Activated CD8-positive, alpha-beta memory T cell treated with anti-CD3 and anti-CD28 coated beads, Interleukin-2, amount 10 ng/mL, durations not matched to agents 7 days and 5 days (primary cell): ENCODE data around the gene RNF34. TPM values are rescaled to one million over a fixed set of nuclear protein-coding genes. Genes with fewer than 3 reads are reported as not detected.

Source experiments
- ATAC-seq: fragments of 150-1000 bp; cut with Tn5 transposase; one replicate; pipeline ENCODE4 v1.10.0; 2021; ENCODE audit warnings: moderate library complexity
- CTCF ChIA-PET: fragments of 350-600 bp; sonication (Branson Sonifier 250); formaldehyde crosslinking; loops from one replicate; lab custom pipeline; 2021; ENCODE audit warnings: antibody characterized with exemption; lab: Charles Lee
- DNase-seq: peaks from one replicate; pipeline ENCODE4 v3.0.0-alpha.2; 2020
- H3K27ac Mint-ChIP-seq: one replicate; pipeline ENCODE4 v1.8.0; 2021; ENCODE audit warnings: mild to moderate bottlenecking, mixed read lengths
- H3K27me3 Mint-ChIP-seq: one replicate; pipeline ENCODE4 v1.8.0; 2021; ENCODE audit warnings: mixed read lengths
- H3K36me3 Mint-ChIP-seq: one replicate; pipeline ENCODE4 v1.8.0; 2021; ENCODE audit warnings: mild to moderate bottlenecking, mixed read lengths
- H3K4me1 Mint-ChIP-seq: one replicate; pipeline ENCODE4 v1.8.0; 2021; ENCODE audit warnings: mixed read lengths
- H3K4me3 Mint-ChIP-seq: one replicate; pipeline ENCODE4 v1.8.0; 2021; ENCODE audit warnings: mild to moderate bottlenecking, moderate library complexity, mixed read lengths
- H3K9me3 Mint-ChIP-seq: one replicate; pipeline ENCODE4 v1.8.0; 2022; ENCODE audit warnings: low read depth, mixed read lengths
- total RNA-seq, 2 experiments: library from RNA; stranded (reverse); gene quantifications; one replicate each; pipeline ENCODE4 v1.2.3, GENCODE V29; 2021

Gene RNF34
- total RNA-seq, 2 experiments from 2014 or later, result 96.1 to 102 TPM

DNA sequence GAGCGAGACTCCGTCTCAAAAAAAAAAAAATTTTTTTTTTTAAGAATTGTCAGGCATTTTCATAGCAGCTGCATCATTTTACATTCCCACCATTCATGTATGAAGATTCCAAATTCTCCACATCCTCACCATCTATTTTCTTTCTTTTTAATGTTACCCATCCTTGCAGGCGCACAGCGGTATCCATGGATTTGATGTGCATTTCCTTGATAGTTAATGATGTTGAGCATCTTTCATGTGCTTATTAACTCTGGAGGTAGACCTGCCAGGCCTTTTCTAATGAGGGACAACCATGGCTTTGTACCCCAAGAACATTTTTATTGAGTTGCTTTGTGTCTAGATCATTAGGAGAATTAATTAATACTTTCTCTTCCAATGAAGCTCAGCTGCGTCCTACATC lies 1.6 kb upstream of the RNF34 start:
- Mint-ChIP-seq H3K4me1 (peaks cover 32% of the 10 kb centered on the region), H3K27ac (no peak overlapping the region), H3K27me3 (no peaks in the 10 kb centered on the region), H3K36me3 (peaks cover 14% of the 10 kb centered on the region), H3K4me3 (peak overlapping the region; percentile 89), H3K9me3 (no peaks in the 10 kb centered on the region)
- CTCF ChIA-PET, result no interaction called here
- DNase-seq (no peak), ATAC-seq (no peak)

DNA sequence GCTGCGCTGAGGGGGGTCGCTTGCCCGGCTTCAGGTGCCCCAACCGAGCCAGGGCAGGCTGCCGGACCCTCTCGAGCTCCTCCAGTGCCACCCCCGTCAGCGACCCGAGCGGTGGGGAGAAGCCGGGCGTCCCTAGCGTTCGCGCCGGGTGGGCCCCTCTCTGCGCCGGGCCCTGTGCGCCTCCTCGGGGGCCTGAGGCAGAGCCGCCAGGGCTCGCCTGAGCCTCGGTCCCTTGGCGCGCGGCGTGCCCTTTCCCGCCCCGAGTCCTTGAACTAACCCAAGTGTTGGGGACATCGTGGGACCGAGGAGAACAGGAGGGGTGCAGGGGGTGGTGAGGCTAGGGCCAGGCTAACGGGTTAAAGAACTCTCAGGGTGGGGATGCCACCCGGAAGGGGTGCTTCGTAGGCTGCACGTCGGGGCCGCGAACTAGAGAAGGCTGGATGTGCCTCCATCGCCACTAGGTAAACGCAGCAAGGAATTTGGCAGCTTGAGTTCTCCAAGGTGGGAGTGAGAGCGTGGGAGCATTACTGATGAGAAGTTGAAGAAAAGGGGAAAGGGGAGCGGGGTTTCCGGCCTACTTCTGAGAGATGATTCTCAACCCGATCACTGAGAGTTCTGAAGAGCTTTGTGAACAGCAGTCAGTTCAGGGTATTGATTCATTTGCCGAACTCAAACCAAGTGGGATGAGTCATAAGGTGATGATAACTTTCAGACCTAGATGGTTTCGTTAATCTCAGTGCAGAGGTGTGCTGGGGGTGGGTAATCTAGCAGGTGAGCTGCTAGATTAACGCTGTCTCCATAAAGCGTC lies 618 bp downstream of the RNF34 start:
- Mint-ChIP-seq H3K9me3 (no peaks in the 10 kb centered on the region), H3K4me3 (peak overlapping the region; percentile 89), H3K27ac (peak overlapping the region; percentile 95), H3K4me1 (peaks cover 42% of the 10 kb centered on the region), H3K27me3 (no peaks in the 10 kb centered on the region), H3K36me3 (peaks cover 29% of the 10 kb centered on the region)
- DNase-seq, result peak; percentile 75
- CTCF ChIA-PET, result interaction anchor here (0.6 to 4.1 kb wide), 10 partner anchors 9 to 394 kb away, joined by 3 to 25 read pairs (median 4); partner anchors contain the start of gene ANAPC5
- ATAC-seq, result peak; percentile 50

GRCh38 chr12:121403721-121404120 lies 3.8 kb downstream of the RNF34 start:
- Mint-ChIP-seq H3K27me3 (no peaks in the 10 kb centered on the region), H3K27ac (no peak overlapping the region), H3K36me3 (peaks cover 50% of the 10 kb centered on the region), H3K4me1 (peaks cover 54% of the 10 kb centered on the region), H3K9me3 (no peaks in the 10 kb centered on the region), H3K4me3 (no peak overlapping the region)
- DNase-seq (no peak), ATAC-seq (no peak)
- CTCF ChIA-PET, result interaction anchor here (1.1 to 1.3 kb wide), 2 partner anchors 40 to 70 kb away, joined by 3 to 5 read pairs; no protein-coding TSS in a partner anchor

GRCh38 chr12:121404734-121405133 lies 4.8 kb downstream of the RNF34 start:
- ATAC-seq, result no peak
- no peaks in the 10 kb centered on the region for H3K27me3 Mint-ChIP-seq
- no peak for DNase-seq
- no peaks in the 10 kb centered on the region for H3K9me3 Mint-ChIP-seq
- peaks cover 55% of the 10 kb centered on the region for H3K36me3 Mint-ChIP-seq
- H3K4me3 Mint-ChIP-seq, result no peak overlapping the region
- no peak overlapping the region for H3K27ac Mint-ChIP-seq
- CTCF ChIA-PET, result interaction anchor here (1.1 to 1.5 kb wide), 3 partner anchors 13 to 71 kb away, joined by 3 to 4 read pairs (median 3); no protein-coding TSS in a partner anchor
- H3K4me1 Mint-ChIP-seq, result peaks cover 52% of the 10 kb centered on the region

DNA sequence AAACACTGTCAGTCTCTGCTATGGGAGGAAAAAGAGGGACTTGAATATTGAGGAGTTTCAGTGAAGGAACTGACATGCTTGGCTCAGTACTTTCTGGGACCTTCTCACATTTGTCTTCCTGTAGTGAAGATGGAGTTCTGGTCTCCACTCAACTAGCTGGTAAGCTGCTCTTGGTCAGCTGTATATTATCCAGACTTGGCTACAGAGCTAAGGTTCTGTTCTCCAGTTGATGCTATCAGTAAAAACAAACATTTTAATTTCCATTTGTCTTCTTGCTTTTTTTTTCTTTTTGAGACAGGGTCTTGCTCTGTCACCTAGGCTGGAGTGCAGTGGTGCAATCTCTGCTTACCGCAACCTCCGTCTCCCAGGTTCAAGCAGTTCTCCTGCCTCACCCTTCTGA lies 5.3 kb downstream of the RNF34 start:
- no peaks in the 10 kb centered on the region for H3K27me3 Mint-ChIP-seq
- H3K36me3 Mint-ChIP-seq, result peaks cover 57% of the 10 kb centered on the region
- CTCF ChIA-PET, result interaction anchor here (1.0 to 1.5 kb wide), 4 partner anchors 14 to 70 kb away, joined by 3 to 4 read pairs (median 3); no protein-coding TSS in a partner anchor
- H3K4me1 Mint-ChIP-seq, result peaks cover 52% of the 10 kb centered on the region
- no peak overlapping the region for H3K27ac Mint-ChIP-seq
- ATAC-seq (no peak), DNase-seq (no peak)
- no peak overlapping the region for H3K4me3 Mint-ChIP-seq
- H3K9me3 Mint-ChIP-seq, result no peaks in the 10 kb centered on the region

GRCh38 chr12:121413917-121414316 lies 14.0 kb downstream of the RNF34 start:
- Mint-ChIP-seq H3K9me3 (no peaks in the 10 kb centered on the region), H3K36me3 (peaks cover 37% of the 10 kb centered on the region), H3K4me1 (peaks cover 13% of the 10 kb centered on the region), H3K4me3 (no peak overlapping the region), H3K27ac (no peak overlapping the region), H3K27me3 (no peaks in the 10 kb centered on the region)
- ATAC-seq, result no peak
- no peak for DNase-seq
- CTCF ChIA-PET, result interaction anchor here (0.7 to 1.6 kb wide), 4 partner anchors 11 to 29 kb away, joined by 3 to 5 read pairs (median 4); partner anchors contain the start of gene RNF34

DNA sequence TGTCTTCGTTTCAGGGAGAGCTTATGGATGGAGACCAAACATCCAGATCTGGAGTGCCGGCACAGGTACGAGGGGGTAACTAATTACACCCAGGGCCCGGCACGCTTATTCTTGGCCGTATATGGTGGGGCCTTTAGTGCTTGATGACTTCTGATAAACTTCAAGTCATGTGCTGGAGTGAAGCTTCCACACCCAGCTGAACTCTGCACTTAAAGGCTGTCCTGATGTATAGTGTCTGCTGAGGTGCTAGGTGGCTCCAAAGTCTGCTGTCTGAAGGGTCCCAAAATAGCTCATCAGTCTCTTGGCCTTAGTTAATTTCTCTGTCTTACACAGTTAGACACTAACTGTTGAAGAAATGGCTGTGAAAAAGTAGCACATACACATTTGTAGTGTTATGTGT lies 17.9 kb downstream of the RNF34 start:
- ATAC-seq (no peak), DNase-seq (no peak)
- H3K4me3 Mint-ChIP-seq, result no peak overlapping the region
- H3K27ac Mint-ChIP-seq, result no peak overlapping the region
- H3K4me1 Mint-ChIP-seq, result peaks cover 16% of the 10 kb centered on the region
- CTCF ChIA-PET, result interaction anchor here (0.7 to 1.9 kb wide), 3 partner anchors 9 to 83 kb away, joined by 3 to 8 read pairs (median 3); no protein-coding TSS in a partner anchor
- no peaks in the 10 kb centered on the region for H3K9me3 Mint-ChIP-seq
- peaks cover 57% of the 10 kb centered on the region for H3K36me3 Mint-ChIP-seq
- H3K27me3 Mint-ChIP-seq, result no peaks in the 10 kb centered on the region

- H3K27ac Mint-ChIP-seq, result no peak overlapping the region
- ATAC-seq (no peak), DNase-seq (no peak)
- H3K36me3 Mint-ChIP-seq, result peaks cover 69% of the 10 kb centered on the region
- no peaks in the 10 kb centered on the region for H3K27me3 Mint-ChIP-seq
- H3K4me1 Mint-ChIP-seq, result peaks cover 12% of the 10 kb centered on the region
- no peak overlapping the region for H3K4me3 Mint-ChIP-seq
- CTCF ChIA-PET, result interaction anchor here (1.2 kb wide), 1 partner anchor 23 kb away, joined by 4 read pairs; no protein-coding TSS in a partner anchor
- H3K9me3 Mint-ChIP-seq, result no peaks in the 10 kb centered on the region
Measured at GRCh38 chr12:121420109-121420508, 20.2 kb downstream of the RNF34 start.

- H3K9me3 Mint-ChIP-seq, result no peaks in the 10 kb centered on the region
- DNase-seq (no peak), ATAC-seq (no peak)
- CTCF ChIA-PET, result interaction anchor here (1.2 to 2.2 kb wide), 3 partner anchors 9 to 88 kb away, joined by 3 to 8 read pairs (median 7); no protein-coding TSS in a partner anchor
- peaks cover 72% of the 10 kb centered on the region for H3K36me3 Mint-ChIP-seq
- peaks cover 2% of the 10 kb centered on the region for H3K4me1 Mint-ChIP-seq
- no peak overlapping the region for H3K27ac Mint-ChIP-seq
- H3K4me3 Mint-ChIP-seq, result no peak overlapping the region
- H3K27me3 Mint-ChIP-seq, result no peaks in the 10 kb centered on the region
Measured at GRCh38 chr12:121423253-121423652, 23.3 kb downstream of the RNF34 start.

DNA sequence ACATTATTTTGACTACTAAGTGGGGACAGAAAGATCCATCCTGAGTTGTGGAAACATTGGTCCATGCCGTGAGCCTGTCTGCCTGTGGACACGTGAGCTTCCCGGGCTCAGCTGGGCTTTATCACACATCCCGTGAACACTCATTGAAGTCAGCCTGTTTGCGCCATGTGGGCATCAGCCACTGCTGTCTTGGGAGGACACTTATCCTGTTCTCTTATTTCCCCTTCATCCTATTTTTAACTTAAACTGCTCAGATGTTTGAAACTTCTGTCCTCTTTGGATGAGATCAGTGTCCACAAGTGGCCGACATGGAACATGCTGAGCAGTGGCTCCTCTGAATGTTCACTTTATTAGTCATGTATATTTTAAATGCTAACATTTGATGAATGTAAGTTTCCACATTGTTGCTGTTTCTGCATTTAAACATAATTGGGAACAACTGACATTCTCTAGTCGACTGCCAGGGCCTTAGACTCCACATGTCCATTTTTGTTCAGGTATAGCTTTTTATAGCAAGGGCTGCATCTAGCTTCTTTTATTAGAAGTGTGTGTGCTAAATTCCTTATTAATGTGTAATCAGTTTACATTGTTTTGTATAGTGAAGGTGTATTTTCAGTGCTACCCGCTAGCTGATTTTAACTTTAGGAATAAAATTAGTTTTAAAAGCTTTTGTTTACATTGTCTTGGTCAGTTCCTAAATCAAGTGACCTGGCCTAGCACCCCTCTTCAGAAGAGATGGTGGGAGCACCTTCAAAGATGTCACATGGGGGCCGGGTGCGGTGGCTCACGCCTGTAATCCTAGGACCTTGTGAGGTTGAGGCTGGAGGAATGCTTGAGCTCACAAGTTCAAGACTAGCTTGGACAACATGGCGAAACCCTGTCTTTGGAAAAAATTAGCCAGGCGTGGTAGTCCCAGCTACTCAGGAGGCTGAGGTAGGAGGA lies 24.0 kb downstream of the RNF34 start:
- Mint-ChIP-seq H3K9me3 (no peaks in the 10 kb centered on the region), H3K27ac (no peak overlapping the region), H3K27me3 (no peaks in the 10 kb centered on the region), H3K4me1 (peaks cover 6% of the 10 kb centered on the region), H3K36me3 (peaks cover 77% of the 10 kb centered on the region), H3K4me3 (no peak overlapping the region)
- ATAC-seq, result no peak
- DNase-seq, result no peak
- CTCF ChIA-PET, result interaction anchor here (0.6 to 2.2 kb wide), 5 partner anchors 9 to 1295 kb away, joined by 3 to 8 read pairs (median 3); no protein-coding TSS in a partner anchor

DNA sequence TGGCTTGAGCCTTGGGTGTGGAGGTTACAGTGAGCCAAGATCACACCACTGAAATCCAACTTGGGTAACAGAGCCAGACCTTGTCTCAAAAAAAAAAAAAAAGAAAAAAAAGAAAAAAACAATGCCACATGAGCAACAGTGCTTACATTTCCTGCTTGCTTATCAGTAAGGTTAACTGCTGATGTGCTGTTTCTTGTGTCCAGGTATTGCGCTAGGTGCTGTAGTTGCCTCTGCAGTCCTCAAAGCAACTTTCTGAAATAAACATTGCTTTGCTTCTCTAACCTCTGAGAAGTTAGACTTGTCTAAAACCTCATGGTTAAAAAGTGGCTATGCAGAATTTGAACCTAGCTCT lies 24.7 kb downstream of the RNF34 start:
- Mint-ChIP-seq H3K4me1 (peaks cover 10% of the 10 kb centered on the region), H3K36me3 (peaks cover 78% of the 10 kb centered on the region), H3K9me3 (no peaks in the 10 kb centered on the region), H3K27me3 (no peaks in the 10 kb centered on the region), H3K27ac (no peak overlapping the region), H3K4me3 (no peak overlapping the region)
- DNase-seq (no peak), ATAC-seq (no peak)
- CTCF ChIA-PET, result interaction anchor here (1.3 to 2.2 kb wide), 4 partner anchors 9 to 90 kb away, joined by 3 to 8 read pairs (median 6); no protein-coding TSS in a partner anchor

DNA sequence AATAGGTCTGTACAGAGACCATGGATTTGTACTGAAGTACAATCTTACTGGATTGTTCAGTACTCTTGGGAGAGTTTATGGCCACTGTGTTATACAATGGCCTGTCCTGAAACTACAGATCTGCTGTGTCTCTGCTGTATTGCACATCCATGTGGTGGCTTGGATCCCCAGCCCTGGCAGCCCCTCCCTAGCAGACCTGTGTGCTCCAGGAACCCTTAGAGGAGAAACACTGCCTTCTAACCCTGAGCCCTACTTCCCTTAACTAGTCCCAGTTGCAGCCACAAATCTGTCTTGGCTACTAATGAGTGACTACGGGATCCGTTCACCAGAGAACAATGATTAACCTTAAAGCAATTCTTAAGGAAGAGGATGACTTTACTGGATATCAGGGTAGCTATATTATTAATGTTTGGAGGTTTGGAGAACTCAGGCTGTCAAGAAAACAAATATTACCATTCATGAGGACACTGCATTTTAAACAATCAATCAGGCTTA lies 27.7 kb downstream of the RNF34 start:
- H3K27ac Mint-ChIP-seq, result no peak overlapping the region
- no peak for ATAC-seq
- H3K4me1 Mint-ChIP-seq, result peaks cover 11% of the 10 kb centered on the region
- DNase-seq, result no peak
- H3K27me3 Mint-ChIP-seq, result no peaks in the 10 kb centered on the region
- H3K4me3 Mint-ChIP-seq, result no peak overlapping the region
- peaks cover 76% of the 10 kb centered on the region for H3K36me3 Mint-ChIP-seq
- no peaks in the 10 kb centered on the region for H3K9me3 Mint-ChIP-seq
- CTCF ChIA-PET, result interaction anchor here (2.8 kb wide), 1 partner anchor 10 kb away, joined by 8 read pairs; no protein-coding TSS in a partner anchor
